ENCODE measurements around the gene AGPAT1. TPM values are rescaled to one million over a fixed set of nuclear protein-coding genes. Genes with fewer than 3 reads are reported as not detected.

AGPAT1 gene
- total and polyA plus RNA-seq, 2 of the 13 experiments (the other 11 are each of a cell fraction or from before 2014, with no cell fraction given) = 51.3 to 139 TPM

- peak; percentile 22; the same call in 1 of the 2 replicates for TF ChIP-seq CTCF (CRISPR knock-in tag; IDR thresholded peaks at IDR 0.05)
- TF ChIP-seq ZBTB8A (CRISPR knock-in tag; IDR thresholded peaks at IDR 0.05; ENCODE audit: borderline replicate concordance, low read depth) = no peak
- peak; percentile 86 for TF ChIP-seq DMAP1 (CRISPR knock-in tag; IDR thresholded peaks at IDR 0.05)
- TF ChIP-seq SOX6 (IDR thresholded peaks at IDR 0.05) = no peak
- TF ChIP-seq SOX6 (CRISPR knock-in tag; IDR thresholded peaks at IDR 0.05) = peak; percentile 97
- no peak for TF ChIP-seq DNMT3B (CRISPR knock-in tag; conservative IDR thresholded peaks at IDR 0.05)
- TF ChIP-seq GABPB1 (CRISPR knock-in tag; IDR thresholded peaks at IDR 0.05) = peak; percentile 90
- 0 out of 2 replicates have a peak, but pooled peaks have one; percentile 86 for TF ChIP-seq MIER3 (CRISPR knock-in tag; IDR thresholded peaks at IDR 0.05; ENCODE audit: borderline replicate concordance)
- peak; percentile 73 for TF ChIP-seq JUND (CRISPR knock-in tag; IDR thresholded peaks at IDR 0.05)
- TF ChIP-seq TOE1 (CRISPR knock-in tag; IDR thresholded peaks at IDR 0.05) = 0 out of 2 replicates have a peak, but pooled peaks have one; percentile 52
- TF ChIP-seq SNAPC2 (CRISPR knock-in tag; IDR thresholded peaks at IDR 0.05) = peak; percentile 79; the same call in 1 of the 2 replicates
- peak; percentile 88 for TF ChIP-seq MTERF4 (CRISPR knock-in tag; IDR thresholded peaks at IDR 0.05)
- TF ChIP-seq HMG20A (CRISPR knock-in tag; IDR thresholded peaks at IDR 0.05; ENCODE audit: borderline replicate concordance) = no peak
- TF ChIP-seq RAD21 (CRISPR knock-in tag; IDR thresholded peaks at IDR 0.05) = peak; percentile 42; the same call in 1 of the 2 replicates
- peak; percentile 89; the same call in 1 of the 2 replicates for TF ChIP-seq ZBTB39 (CRISPR knock-in tag; IDR thresholded peaks at IDR 0.05)
- TF ChIP-seq ZNF280D (CRISPR knock-in tag; IDR thresholded peaks at IDR 0.05) = peak; percentile 92
- 0 out of 2 replicates have a peak, but pooled peaks have one; percentile 55 for TF ChIP-seq MLXIP (CRISPR knock-in tag; IDR thresholded peaks at IDR 0.05; ENCODE audit: borderline replicate concordance)
- TF ChIP-seq PHB2 (IDR thresholded peaks at IDR 0.05; ENCODE audit: partially characterized antibody) = no peak
These were observed 20.2 kb upstream of the AGPAT1 start (continued) for GRCh38 chr6:32195902-32196681.
